ENCODE data around the gene MED13L. TPM values are rescaled to one million over a fixed set of nuclear protein-coding genes. Genes with fewer than 3 reads are reported as not detected.
A peak's percentile ranks its signal among the peaks of the same experiment; 100 is the strongest.

Gene MED13L
- total and polyA plus RNA-seq, 8 donors = 92.4 to 123 (median 97.0) TPM

GRCh38 chr12:116131176-116131575, 146.3 kb downstream of the MED13L start:
- peaks cover 15 to 91% of the 10 kb centered on the region in 2 donors for H3K4me1 ChIP-seq
- no peak for ATAC-seq
- H3K4me3 ChIP-seq = no peak overlapping the region

GRCh38 chr12:116130431-116130830, 147.1 kb downstream of the MED13L start:
- intact Hi-C loops (cut with DNase I) = no loop called here
- TF ChIP-seq CTCF (IDR thresholded peaks at IDR 0.05) = no peak

More at GRCh38 chr12:116131176-116131575, 146.3 kb downstream of the MED13L start:
- DNase-seq = no peak
- Histone ChIP-seq H3K9me3 (no peaks in the 10 kb centered on the region), H3K36me3 (no peaks in the 10 kb centered on the region), H3K27me3 (no peaks in the 10 kb centered on the region), H3K27ac (no peak overlapping the region)
- TF ChIP-seq CTCF (IDR thresholded peaks at IDR 0.05) = no peak
- intact Hi-C loops (cut with DNase I) = no loop called here

GRCh38 chr12:116128779-116129178, 148.7 kb downstream of the MED13L start:
- no peak overlapping the region for H3K4me3 ChIP-seq
- intact Hi-C loops (cut with DNase I) = no loop called here
- DNase-seq (no peak), ATAC-seq (no peak)
- no peaks in the 10 kb centered on the region for H3K9me3 ChIP-seq
- TF ChIP-seq CTCF (IDR thresholded peaks at IDR 0.05) = no peak
- no peaks in the 10 kb centered on the region for H3K36me3 ChIP-seq
- H3K27me3 ChIP-seq = no peaks in the 10 kb centered on the region
- peaks cover 21 to 83% of the 10 kb centered on the region in 2 donors for H3K4me1 ChIP-seq
- no peak overlapping the region for H3K27ac ChIP-seq

More at GRCh38 chr12:116130431-116130830, 147.1 kb downstream of the MED13L start:
- DNase-seq (no peak), ATAC-seq (no peak)
- Histone ChIP-seq H3K4me1 (peaks cover 17 to 87% of the 10 kb centered on the region in 2 donors), H3K4me3 (no peak overlapping the region), H3K27me3 (no peaks in the 10 kb centered on the region), H3K36me3 (no peaks in the 10 kb centered on the region), H3K27ac (no peak overlapping the region), H3K9me3 (no peaks in the 10 kb centered on the region)

GRCh38 chr12:116127859-116128258, 149.6 kb downstream of the MED13L start:
- Histone ChIP-seq H3K4me1 (peaks cover 30 to 83% of the 10 kb centered on the region in 2 donors), H3K9me3 (no peaks in the 10 kb centered on the region), H3K4me3 (no peak overlapping the region), H3K36me3 (no peaks in the 10 kb centered on the region), H3K27me3 (no peaks in the 10 kb centered on the region), H3K27ac (no peak overlapping the region)
- no peak for TF ChIP-seq CTCF (IDR thresholded peaks at IDR 0.05)
- DNase-seq (no peak), ATAC-seq (no peak)
- intact Hi-C loops (cut with DNase I) = no loop called here

GRCh38 chr12:116126610-116127009, 150.9 kb downstream of the MED13L start:
- no peaks in the 10 kb centered on the region for H3K36me3 ChIP-seq
- TF ChIP-seq CTCF (IDR thresholded peaks at IDR 0.05) = no peak
- ATAC-seq (peak; percentile 22), DNase-seq (no peak)
- H3K4me3 ChIP-seq = no peak overlapping the region
- no peaks in the 10 kb centered on the region for H3K27me3 ChIP-seq
- H3K4me1 ChIP-seq = peaks cover 37 to 83% of the 10 kb centered on the region in 2 donors
- intact Hi-C loops (cut with DNase I) = no loop called here
- H3K27ac ChIP-seq = no peak overlapping the region
- no peaks in the 10 kb centered on the region for H3K9me3 ChIP-seq

Measured in left lung (tissue), 10 donors.